ENCODE data around the gene RTN4IP1.

The RTN4IP1 gene

GRCh38 chr6:106527117-106527516 is 102.2 kb downstream of the RTN4IP1 start:
- DNase-seq (ENCODE audit: low read depth, low spot score): no peak
- Histone ChIP-seq H3K36me3 (ENCODE audit: control insufficient read depth, insufficient read depth, low read length) (no peaks in the 10 kb centered on the region), H3K27me3 (ENCODE audit: control insufficient read depth, insufficient read depth, low read length) (no peaks in the 10 kb centered on the region), H3K27ac (ENCODE audit: low read length) (no peak overlapping the region), H3K9me3 (ENCODE audit: control insufficient read depth, insufficient read depth, low read length) (no peaks in the 10 kb centered on the region), H3K4me3 (ENCODE audit: low read length) (no peak overlapping the region), H3K4me1 (ENCODE audit: control insufficient read depth, insufficient read depth, low read length) (no peaks in the 10 kb centered on the region)
- WGBS (ENCODE audit: insufficient coverage, insufficient read length): no CpG with 5 or more reads among the region's 2 CpGs

GRCh38 chr6:106525882-106526275 is 103.4 kb downstream of the RTN4IP1 start:
- no peaks in the 10 kb centered on the region for H3K27me3 ChIP-seq (ENCODE audit: control insufficient read depth, insufficient read depth, low read length)
- no peaks in the 10 kb centered on the region for H3K4me1 ChIP-seq (ENCODE audit: control insufficient read depth, insufficient read depth, low read length)
- H3K36me3 ChIP-seq (ENCODE audit: control insufficient read depth, insufficient read depth, low read length): no peaks in the 10 kb centered on the region
- no CpG with 5 or more reads among the region's 1 CpG for WGBS (ENCODE audit: insufficient coverage, insufficient read length)
- H3K9me3 ChIP-seq (ENCODE audit: control insufficient read depth, insufficient read depth, low read length): no peaks in the 10 kb centered on the region
- H3K4me3 ChIP-seq (ENCODE audit: low read length): no peak overlapping the region
- DNase-seq (ENCODE audit: low read depth, low spot score): no peak
- no peak overlapping the region for H3K27ac ChIP-seq (ENCODE audit: low read length)

- H3K4me3 ChIP-seq (ENCODE audit: low read length): no peak overlapping the region
- no peak for DNase-seq (ENCODE audit: low read depth, low spot score)
- H3K27me3 ChIP-seq (ENCODE audit: control insufficient read depth, insufficient read depth, low read length): no peaks in the 10 kb centered on the region
- no peak overlapping the region for H3K27ac ChIP-seq (ENCODE audit: low read length)
- no peaks in the 10 kb centered on the region for H3K9me3 ChIP-seq (ENCODE audit: control insufficient read depth, insufficient read depth, low read length)
- no peaks in the 10 kb centered on the region for H3K36me3 ChIP-seq (ENCODE audit: control insufficient read depth, insufficient read depth, low read length)
- H3K4me1 ChIP-seq (ENCODE audit: control insufficient read depth, insufficient read depth, low read length): no peaks in the 10 kb centered on the region
- WGBS (ENCODE audit: insufficient coverage, insufficient read length): no CpG with 5 or more reads among the region's 7 CpGs
Measured at GRCh38 chr6:106525107-106525881, 104.0 kb downstream of the RTN4IP1 start.

GRCh38 chr6:106522562-106523250 is 106.6 kb downstream of the RTN4IP1 start:
- no peaks in the 10 kb centered on the region for H3K36me3 ChIP-seq (ENCODE audit: control insufficient read depth, insufficient read depth, low read length)
- no peaks in the 10 kb centered on the region for H3K27me3 ChIP-seq (ENCODE audit: control insufficient read depth, insufficient read depth, low read length)
- H3K27ac ChIP-seq (ENCODE audit: low read length): no peak overlapping the region
- no peaks in the 10 kb centered on the region for H3K4me1 ChIP-seq (ENCODE audit: control insufficient read depth, insufficient read depth, low read length)
- H3K9me3 ChIP-seq (ENCODE audit: control insufficient read depth, insufficient read depth, low read length): no peaks in the 10 kb centered on the region
- no peak overlapping the region for H3K4me3 ChIP-seq (ENCODE audit: low read length)
- WGBS (ENCODE audit: insufficient coverage, insufficient read length): no CpG with 5 or more reads among the region's 6 CpGs
- DNase-seq (ENCODE audit: low read depth, low spot score): no peak

Measured in iPS DF 6.9 (cell line).